ENCODE data around the gene MYDGF.
"Not testable (repeated sequence)": the region's sequence is repeated elsewhere in the genome, so short reads cannot be mapped to it uniquely, and the experiment has no call there.

The MYDGF gene

DNA sequence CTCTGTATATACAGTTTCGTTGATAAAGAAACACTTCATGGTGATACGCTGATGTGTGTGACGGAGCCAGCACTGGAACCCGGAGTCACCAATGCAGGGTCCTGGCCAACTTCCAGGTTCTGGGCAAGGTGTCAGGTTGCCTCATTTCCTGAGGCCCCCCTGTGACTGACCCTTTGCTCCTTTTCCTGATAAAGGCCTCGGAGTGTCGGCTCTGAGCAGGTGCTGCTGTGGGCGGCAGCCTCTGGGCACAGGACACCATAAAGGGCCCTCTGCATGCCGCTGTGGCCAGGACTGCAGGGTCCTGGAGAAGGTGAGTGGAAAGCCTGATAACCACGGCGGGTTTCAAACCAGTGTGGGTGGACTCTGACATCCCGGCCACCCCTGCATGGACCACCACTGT, 17.3 kb upstream of the MYDGF start:
- H3K36me3 ChIP-seq (ENCODE audit: control insufficient read depth, insufficient read depth, low read length): peaks cover 41% of the 10 kb centered on the region
- DNase-seq (ENCODE audit: extremely low read depth, insufficient read length): no peak
- TF ChIP-seq, protein P1, sequence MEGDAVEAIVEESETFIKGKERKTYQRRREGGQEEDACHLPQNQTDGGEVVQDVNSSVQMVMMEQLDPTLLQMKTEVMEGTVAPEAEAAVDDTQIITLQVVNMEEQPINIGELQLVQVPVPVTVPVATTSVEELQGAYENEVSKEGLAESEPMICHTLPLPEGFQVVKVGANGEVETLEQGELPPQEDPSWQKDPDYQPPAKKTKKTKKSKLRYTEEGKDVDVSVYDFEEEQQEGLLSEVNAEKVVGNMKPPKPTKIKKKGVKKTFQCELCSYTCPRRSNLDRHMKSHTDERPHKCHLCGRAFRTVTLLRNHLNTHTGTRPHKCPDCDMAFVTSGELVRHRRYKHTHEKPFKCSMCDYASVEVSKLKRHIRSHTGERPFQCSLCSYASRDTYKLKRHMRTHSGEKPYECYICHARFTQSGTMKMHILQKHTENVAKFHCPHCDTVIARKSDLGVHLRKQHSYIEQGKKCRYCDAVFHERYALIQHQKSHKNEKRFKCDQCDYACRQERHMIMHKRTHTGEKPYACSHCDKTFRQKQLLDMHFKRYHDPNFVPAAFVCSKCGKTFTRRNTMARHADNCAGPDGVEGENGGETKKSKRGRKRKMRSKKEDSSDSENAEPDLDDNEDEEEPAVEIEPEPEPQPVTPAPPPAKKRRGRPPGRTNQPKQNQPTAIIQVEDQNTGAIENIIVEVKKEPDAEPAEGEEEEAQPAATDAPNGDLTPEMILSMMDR (IDR thresholded peaks at IDR 0.05; ENCODE audit: insufficient read depth, low read length, poor library complexity, severe bottlenecking): no peak
- H3K4me3 ChIP-seq (replicated peaks; ENCODE audit: low read depth, low read length): no peak overlapping the region
- no peaks in the 10 kb centered on the region for H3K27me3 ChIP-seq (replicated peaks; ENCODE audit: control insufficient read depth, insufficient read depth, low read length)

DNA sequence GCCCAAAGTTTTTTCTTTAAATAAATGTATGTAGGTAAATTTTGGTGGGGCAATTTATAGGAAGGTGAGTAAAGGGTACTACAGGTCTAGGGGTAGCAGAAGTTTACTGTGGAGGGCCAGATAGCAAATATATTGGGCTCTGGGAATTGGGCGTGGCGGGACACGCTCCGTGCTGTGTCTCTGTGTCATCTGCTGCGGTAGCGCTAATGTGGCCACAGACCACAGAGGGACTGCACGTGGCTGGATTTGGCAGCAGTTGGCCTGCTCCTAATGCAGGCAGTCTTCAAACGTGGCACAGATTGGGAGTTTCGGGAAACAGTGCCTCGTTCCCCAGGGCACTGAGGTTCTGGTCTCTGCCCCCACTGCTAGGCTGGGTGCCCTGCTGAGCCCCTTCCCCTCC, 16.6 kb upstream of the MYDGF start:
- Histone ChIP-seq H3K36me3 (ENCODE audit: control insufficient read depth, insufficient read depth, low read length) (peaks cover 40% of the 10 kb centered on the region), H3K4me3 (replicated peaks; ENCODE audit: low read depth, low read length) (no peak overlapping the region), H3K27me3 (replicated peaks; ENCODE audit: control insufficient read depth, insufficient read depth, low read length) (no peaks in the 10 kb centered on the region)
- DNase-seq (ENCODE audit: extremely low read depth, insufficient read length): no peak
- TF ChIP-seq, protein P1 (IDR thresholded peaks at IDR 0.05; ENCODE audit: insufficient read depth, low read length, poor library complexity, severe bottlenecking): no peak

DNA sequence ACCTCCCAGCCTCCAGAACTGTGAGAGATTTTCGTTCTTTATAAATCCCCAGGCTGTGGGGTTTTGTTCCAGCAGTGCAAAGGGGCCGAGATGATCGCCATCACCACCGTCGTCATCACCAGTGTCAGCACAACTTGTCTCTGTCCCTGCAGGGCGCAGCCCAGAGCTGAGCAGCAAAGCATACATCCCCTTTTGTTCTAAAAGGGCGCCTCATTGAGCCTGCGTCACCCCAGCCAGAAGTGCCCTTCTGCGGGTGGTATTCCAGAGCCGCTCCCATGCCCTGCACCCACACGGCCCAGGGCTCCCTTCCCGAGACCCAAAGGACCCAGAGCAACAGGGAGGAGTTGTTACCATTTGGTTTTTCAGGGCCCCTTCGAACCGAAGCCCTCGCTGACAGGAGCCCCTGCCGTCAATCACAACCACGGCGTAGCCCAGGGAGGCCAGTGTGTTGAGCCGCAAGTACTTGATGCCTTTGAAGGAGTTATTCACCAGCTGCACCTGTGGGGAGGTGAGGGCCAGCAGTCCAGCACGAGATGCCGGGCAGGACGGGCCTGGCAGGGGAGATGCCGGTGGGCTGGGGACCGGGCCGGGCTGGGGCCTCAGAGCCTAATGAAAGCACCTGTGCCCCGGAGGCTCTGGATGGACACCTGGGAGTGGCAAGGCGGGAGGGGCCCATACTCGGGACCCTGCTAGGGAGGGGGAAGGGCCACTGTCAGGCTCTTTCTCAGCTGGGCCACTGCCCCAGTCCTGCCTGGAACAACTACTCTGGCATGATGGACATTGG, 14.4 kb upstream of the MYDGF start:
- DNase-seq (ENCODE audit: extremely low read depth, insufficient read length): no peak
- Histone ChIP-seq H3K36me3 (ENCODE audit: control insufficient read depth, insufficient read depth, low read length) (peaks cover 39% of the 10 kb centered on the region), H3K4me3 (replicated peaks; ENCODE audit: low read depth, low read length) (no peak overlapping the region), H3K27me3 (replicated peaks; ENCODE audit: control insufficient read depth, insufficient read depth, low read length) (no peaks in the 10 kb centered on the region)
- TF ChIP-seq, protein P1 (IDR thresholded peaks at IDR 0.05; ENCODE audit: insufficient read depth, low read length, poor library complexity, severe bottlenecking): no peak

DNA sequence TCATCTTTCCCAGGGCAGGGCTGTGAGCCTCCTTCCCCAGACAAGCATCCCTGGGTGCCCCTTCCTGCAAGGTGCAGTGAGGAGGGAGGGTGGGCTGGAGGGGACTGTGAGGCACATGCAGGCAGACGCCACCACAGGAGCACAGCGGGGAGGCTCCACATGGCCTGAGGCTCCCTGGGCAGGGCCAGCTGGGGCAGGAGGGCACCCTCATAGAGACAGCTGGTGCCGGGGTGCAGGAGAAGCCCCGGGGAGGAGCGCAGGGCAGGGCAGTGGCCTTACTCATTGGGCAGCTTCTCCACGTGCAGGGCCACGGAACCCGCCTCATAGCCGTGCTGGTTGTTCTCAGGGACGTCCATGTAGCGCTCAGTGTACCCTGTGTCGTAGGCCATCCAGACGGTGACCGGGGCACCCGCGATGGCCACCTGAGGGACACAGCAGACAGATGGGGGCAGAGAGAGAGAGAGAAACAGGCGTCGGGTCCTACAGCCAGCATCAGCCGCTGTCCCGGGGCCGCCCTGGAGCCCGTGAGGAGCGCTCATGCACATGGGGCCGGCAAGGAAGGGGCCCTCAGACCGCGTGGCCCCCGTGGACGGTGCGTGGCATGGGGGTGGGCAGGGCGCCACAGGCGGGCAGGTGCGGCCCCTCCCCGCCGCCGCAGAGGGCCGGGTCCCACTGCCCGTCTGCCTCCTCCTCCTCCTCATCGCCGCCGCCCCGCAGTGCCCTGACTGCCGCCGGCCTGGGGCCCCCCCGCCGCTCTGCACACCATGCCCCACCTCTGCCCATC, 12.5 kb upstream of the MYDGF start:
- Histone ChIP-seq H3K4me3 (replicated peaks; ENCODE audit: low read depth, low read length) (no peak overlapping the region), H3K27me3 (replicated peaks; ENCODE audit: control insufficient read depth, insufficient read depth, low read length) (no peaks in the 10 kb centered on the region), H3K36me3 (ENCODE audit: control insufficient read depth, insufficient read depth, low read length) (peaks cover 36% of the 10 kb centered on the region)
- DNase-seq (ENCODE audit: extremely low read depth, insufficient read length): no peak
- TF ChIP-seq, protein P1 (IDR thresholded peaks at IDR 0.05; ENCODE audit: insufficient read depth, low read length, poor library complexity, severe bottlenecking): no peak

DNA sequence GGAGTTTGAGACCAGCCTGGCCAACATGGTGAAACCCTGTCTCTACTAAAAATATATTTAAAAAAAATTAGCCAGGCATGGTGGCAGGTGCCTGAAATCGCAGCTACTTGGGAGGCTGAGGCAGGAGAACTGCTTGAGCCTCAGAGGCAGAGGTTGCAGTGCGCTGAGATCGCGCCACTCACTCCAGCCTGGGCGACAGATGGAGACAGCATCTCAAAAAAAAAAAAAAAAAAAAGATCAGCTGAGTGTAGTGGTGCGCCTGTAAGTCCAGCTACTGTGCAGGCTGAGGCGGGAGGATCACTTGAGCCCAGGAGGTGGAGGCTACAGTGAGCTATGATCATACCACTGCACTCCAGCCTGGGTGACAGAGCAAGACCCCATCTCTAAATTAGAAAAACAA, 9.9 kb upstream of the MYDGF start:
- H3K36me3 ChIP-seq (ENCODE audit: control insufficient read depth, insufficient read depth, low read length): peaks cover 31% of the 10 kb centered on the region
- not testable (repeated sequence) for DNase-seq (ENCODE audit: extremely low read depth, insufficient read length); H3K4me3 ChIP-seq (replicated peaks; ENCODE audit: low read depth, low read length); H3K27me3 ChIP-seq (replicated peaks; ENCODE audit: control insufficient read depth, insufficient read depth, low read length)

Data from GM06990 (cell line).